HepG2 (cell line): ENCODE data around the gene DOCK4. TPM values are rescaled to one million over a fixed set of nuclear protein-coding genes. Genes with fewer than 3 reads are reported as not detected.
A peak's percentile ranks its signal among the peaks of the same experiment; 100 is the strongest.

Source experiments
- ATAC-seq: fragments of 200-7000 bp; cut with Tn5 transposase; 3 replicates; pipeline ENCODE4 v1.9.1; 2020; ENCODE audit warnings: mild to moderate bottlenecking, moderate library complexity
- BruUV-seq: library from RNA; stranded (reverse); fragments of 400-500 nt; replicated peaks from 2 replicates; lab custom pipeline; 2021; lab: Mats Ljungman, UMichigan
- CTCF ChIA-PET: fragments of 300-600 bp; formaldehyde crosslinking; extraction: SDS; loops from one replicate; lab custom pipeline; 2021; ENCODE audit warnings: low total read pairs, inconsistent platforms, low intra/inter-chr PET ratio; lab: Yijun Ruan, JAX
- POLR2A ChIA-PET: fragments of 350-600 bp; sonication (Branson Sonifier 250); formaldehyde crosslinking; loops from one replicate; lab custom pipeline; 2020; ENCODE audit warnings: antibody characterized with exemption, inconsistent platforms; lab: Yijun Ruan, JAX
- DNase-seq: peaks from one replicate; pipeline ENCODE4 v3.0.0-alpha.2; 2015; ENCODE audit warnings: low spot score
- FAIRE-seq: peaks from 3 replicates; lab custom pipeline; 2011; peaks lifted over from hg19 to GRCh38; lab: Jason Lieb, UNC
- H2AFZ ChIP-seq: one replicate; pipeline ENCODE4 v1.6.1; 2011; ENCODE audit warnings: low read length, inconsistent platforms
- H3K27ac ChIP-seq: fragments of 300-600 bp; 3 replicates; pipeline ENCODE4 v1.8.0; 2011; ENCODE audit warnings: mixed run types, mild to moderate bottlenecking, mixed read lengths, low read length, inconsistent platforms; ENCODE audit not compliant: insufficient read depth; ENCODE audit errors: extremely low read length
- H3K27me3 ChIP-seq, 2 experiments: fragments of 200-600 bp in 1 of 2; 2 replicates in 1 of 2; 3 replicates in 1 of 2; pipeline versions ENCODE4 v1.6.0 to v1.8.0; 2011; ENCODE audit warnings: low read length in 2 of 2, mild to moderate bottlenecking in 2 of 2, moderate library complexity in 2 of 2, inconsistent platforms in 1 of 2; ENCODE audit not compliant: insufficient read depth in 2 of 2, control insufficient read depth in 1 of 2
- H3K36me3 ChIP-seq, 2 experiments: fragments of 200-600 bp in 1 of 2; replicated peaks in 1 of 2; 2 replicates in 1 of 2; 3 replicates in 1 of 2; pipeline versions ENCODE4 v1.5.1 to v1.8.0; 2011; ENCODE audit warnings: low read length in 2 of 2, inconsistent platforms in 1 of 2; ENCODE audit not compliant: insufficient read depth in 2 of 2, control insufficient read depth in 1 of 2
- H3K4me1 ChIP-seq: 2 replicates; pipeline ENCODE4 v1.5.1; 2012; ENCODE audit warnings: low read length, inconsistent platforms; ENCODE audit not compliant: insufficient read depth
- H3K4me2 ChIP-seq: 2 replicates; pipeline ENCODE4 v1.6.0; 2011; ENCODE audit warnings: low read depth, low read length, inconsistent platforms
- H3K4me3 ChIP-seq, 3 experiments: fragments of 200-600 bp in 1 of 3; sonication (generic), shearing (Covaris generic) in 1 of 3; replicated peaks in 1 of 3; 2 replicates each; pipeline ENCODE4 v1.5.1; 2011 to 2016; ENCODE audit warnings: low read length in 3 of 3, inconsistent platforms in 2 of 3, low read depth in 2 of 3, mild to moderate bottlenecking in 2 of 3, control low read depth in 1 of 3, mixed read lengths in 1 of 3; ENCODE audit not compliant: insufficient read depth in 1 of 3
- H3K79me2 ChIP-seq: one replicate; pipeline ENCODE4 v1.6.1; 2011; ENCODE audit warnings: low read length, inconsistent platforms; ENCODE audit not compliant: insufficient read depth
- H3K9ac ChIP-seq: 2 replicates; pipeline ENCODE4 v1.6.0; 2011; ENCODE audit warnings: mild to moderate bottlenecking, low read depth, low read length, inconsistent platforms; ENCODE audit not compliant: insufficient read depth
- H3K9me3 ChIP-seq: 2 replicates; pipeline ENCODE4 v1.5.1; 2012; ENCODE audit warnings: mild to moderate bottlenecking, low read length
- H4K20me1 ChIP-seq: 2 replicates; pipeline ENCODE4 v1.6.0; 2011; ENCODE audit warnings: inconsistent platforms, mild to moderate bottlenecking, low read length, moderate library complexity; ENCODE audit not compliant: insufficient read depth
- AFF4 ChIP-seq: sonication (generic); formaldehyde crosslinking; IDR thresholded peaks from 2 replicates; pipeline ENCODE4 v1.4.0; 2020; ENCODE audit warnings: missing genetic modification reagents
- CHD2 ChIP-seq: IDR thresholded peaks from 2 replicates; pipeline ENCODE4 v1.6.1; 2011; ENCODE audit warnings: low read depth, low read length, improper control_type of control experiment
- ELK4 ChIP-seq: sonication (generic); formaldehyde crosslinking; IDR thresholded peaks from 2 replicates; pipeline ENCODE4 v1.9.0; 2021; ENCODE audit warnings: missing genetic modification reagents, borderline replicate concordance
- FOXA1 ChIP-seq, 2 experiments: fragments of 450-650 bp in 1 of 2; sonication (generic) in 1 of 2; formaldehyde crosslinking in 1 of 2; IDR thresholded peaks; 2 replicates each; pipeline versions ENCODE4 v1.4.0 to v1.6.1; 2016 to 2020; ENCODE audit warnings: missing genetic modification reagents in 1 of 2
- FOXA3 ChIP-seq: IDR thresholded peaks from 2 replicates; pipeline ENCODE4 v1.6.1; 2016; ENCODE audit warnings: missing genetic modification reagents, missing compliant biosample characterization
- MAZ ChIP-seq, 2 experiments: sonication (generic) in 1 of 2; formaldehyde crosslinking in 1 of 2; IDR thresholded peaks; 2 replicates each; pipeline versions ENCODE4 v1.5.0 to v1.6.1; 2012 to 2020; ENCODE audit warnings: low read depth in 2 of 2, mild to moderate bottlenecking in 2 of 2, borderline replicate concordance in 1 of 2, improper control_type of control experiment in 1 of 2, low read length in 1 of 2, missing genetic modification reagents in 1 of 2, moderate library complexity in 1 of 2
- ZNF343 ChIP-seq: sonication (generic); formaldehyde crosslinking; IDR thresholded peaks from 2 replicates; pipeline ENCODE4 v1.4.0; 2020; ENCODE audit warnings: mild to moderate bottlenecking, missing genetic modification reagents
- WGBS: methylation state at CpG from one replicate; pipeline ENCODE4 v1.1.6; 2017; ENCODE audit warnings: low lambda C conversion rate; 5-methylcytosine and 5-hydroxymethylcytosine counted together
- in situ Hi-C: cut with HindIII; loops from 2 replicates; pipeline ENCODE4 v1.10.0; 2017; ENCODE audit warnings: low pct_unique_long_range_greater_than_20kb; ENCODE audit not compliant: extremely low pct_ligation_motif_present
- intact Hi-C: fragments of 100-400 bp; cut with micrococcal nuclease; formaldehyde crosslinking; loops from one replicate; pipeline ENCODE4 v1.10.0; 2022; ENCODE audit not compliant: unreplicated experiment
- polyA plus RNA-seq, 8 experiments: library from polyadenylated mRNA; depleted of rRNA in 3 of 8; stranded (reverse) in 7 of 8; unstranded in 1 of 8; fragments of >200 nt; fragmentation: Illumina TruSeq in 4 of 8; extraction: Trizol in 4 of 8; gene quantifications; 2 replicates each; pipeline versions ENCODE4 v1.2.1 to v1.2.3, GENCODE V29; 2011 to 2016; ENCODE audit warnings: low read depth in 4 of 8, missing spikeins in 1 of 8, mixed read lengths in 1 of 8; ENCODE audit not compliant: insufficient read depth in 1 of 8
- total RNA-seq, 5 experiments: library from RNA; depleted of rRNA; stranded (reverse); fragments of >200 nt; fragmentation: Illumina TruSeq; extraction: Trizol; gene quantifications; 2 replicates each; pipeline ENCODE4 v1.2.3, GENCODE V29; 2016; ENCODE audit warnings: low read depth in 1 of 5
- TF ChIP-seq, protein P1 (sequence below): sonication (generic); formaldehyde crosslinking; IDR thresholded peaks from 2 replicates; pipeline ENCODE4 v1.9.0; 2021; ENCODE audit warnings: missing genetic modification reagents, borderline replicate concordance
- TF ChIP-seq, protein P2 (sequence below): sonication (generic); formaldehyde crosslinking; IDR thresholded peaks from 2 replicates; pipeline ENCODE4 v1.5.0; 2020; ENCODE audit warnings: mild to moderate bottlenecking, missing genetic modification reagents, moderate library complexity

The DOCK4 gene
- total and polyA plus RNA-seq, 2 of the 13 experiments (the other 11 are each of a cell fraction or from before 2014, with no cell fraction given): 13.5 to 17.4 TPM

- in situ Hi-C loops: loop anchor here (25.0 kb wide), 2 partner anchors 399 to 649 kb away; partner anchors contain the start of gene LRRN3
- H3K4me1 ChIP-seq: no peaks in the 10 kb centered on the region
- CTCF ChIA-PET: interaction anchor here (0.8 to 1.9 kb wide), 3 partner anchors 249 to 1891 kb away, joined by 4 to 8 read pairs (median 4); no protein-coding TSS in a partner anchor
- no peaks in the 10 kb centered on the region for H4K20me1 ChIP-seq
- 58% methylated on average over 11 of the region's 11 CpGs for WGBS
- H3K36me3 ChIP-seq: peaks cover 15% of the 10 kb centered on the region in 2 experiments; a peak in 4 of 5 replicates
- ATAC-seq: peak; percentile 71
- no peaks in the 10 kb centered on the region for H3K27me3 ChIP-seq
- no TSS peak for BruUV-seq
- no peak overlapping the region for H2AFZ ChIP-seq
- H3K4me3 ChIP-seq: no peak overlapping the region
- no peak overlapping the region for H3K27ac ChIP-seq
- no peaks in the 10 kb centered on the region for H3K9me3 ChIP-seq
- DNase-seq: peak; percentile 64
- intact Hi-C loops: loop anchor here (1.0 to 5.0 kb wide), 6 partner anchors 92 to 1894 kb away; partner anchors contain the start of gene LRRN3
- H3K4me2 ChIP-seq: no peak overlapping the region
- no peak overlapping the region for H3K9ac ChIP-seq
- POLR2A ChIA-PET: no interaction called here
- H3K79me2 ChIP-seq: no peaks in the 10 kb centered on the region
- peak; percentile 79 for FAIRE-seq
- TF ChIP-seq CHD2 (no peak), MAZ (IDR thresholded peaks at IDR 0.05; ENCODE audit: borderline replicate concordance, low read depth, low read length) (no peak), MAZ (CRISPR knock-in tag; IDR thresholded peaks at IDR 0.05; ENCODE audit: low read depth) (no peak), ELK4 (CRISPR knock-in tag) (no peak), FOXA3 (peak; percentile 50), AFF4 (CRISPR knock-in tag) (no peak), ZNF343 (CRISPR knock-in tag) (no peak), FOXA1 (IDR thresholded peaks at IDR 0.05) (no peak), FOXA1 (CRISPR knock-in tag; IDR thresholded peaks at IDR 0.05) (peak; percentile 37; the same call in 1 of the 2 replicates)
- TF ChIP-seq, protein P1, sequence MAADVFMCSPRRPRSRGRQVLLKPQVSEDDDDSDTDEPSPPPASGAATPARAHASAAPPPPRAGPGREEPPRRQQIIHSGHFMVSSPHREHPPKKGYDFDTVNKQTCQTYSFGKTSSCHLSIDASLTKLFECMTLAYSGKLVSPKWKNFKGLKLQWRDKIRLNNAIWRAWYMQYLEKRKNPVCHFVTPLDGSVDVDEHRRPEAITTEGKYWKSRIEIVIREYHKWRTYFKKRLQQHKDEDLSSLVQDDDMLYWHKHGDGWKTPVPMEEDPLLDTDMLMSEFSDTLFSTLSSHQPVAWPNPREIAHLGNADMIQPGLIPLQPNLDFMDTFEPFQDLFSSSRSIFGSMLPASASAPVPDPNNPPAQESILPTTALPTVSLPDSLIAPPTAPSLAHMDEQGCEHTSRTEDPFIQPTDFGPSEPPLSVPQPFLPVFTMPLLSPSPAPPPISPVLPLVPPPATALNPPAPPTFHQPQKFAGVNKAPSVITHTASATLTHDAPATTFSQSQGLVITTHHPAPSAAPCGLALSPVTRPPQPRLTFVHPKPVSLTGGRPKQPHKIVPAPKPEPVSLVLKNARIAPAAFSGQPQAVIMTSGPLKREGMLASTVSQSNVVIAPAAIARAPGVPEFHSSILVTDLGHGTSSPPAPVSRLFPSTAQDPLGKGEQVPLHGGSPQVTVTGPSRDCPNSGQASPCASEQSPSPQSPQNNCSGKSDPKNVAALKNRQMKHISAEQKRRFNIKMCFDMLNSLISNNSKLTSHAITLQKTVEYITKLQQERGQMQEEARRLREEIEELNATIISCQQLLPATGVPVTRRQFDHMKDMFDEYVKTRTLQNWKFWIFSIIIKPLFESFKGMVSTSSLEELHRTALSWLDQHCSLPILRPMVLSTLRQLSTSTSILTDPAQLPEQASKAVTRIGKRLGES (CRISPR knock-in tag): no peak
- TF ChIP-seq, protein P2, sequence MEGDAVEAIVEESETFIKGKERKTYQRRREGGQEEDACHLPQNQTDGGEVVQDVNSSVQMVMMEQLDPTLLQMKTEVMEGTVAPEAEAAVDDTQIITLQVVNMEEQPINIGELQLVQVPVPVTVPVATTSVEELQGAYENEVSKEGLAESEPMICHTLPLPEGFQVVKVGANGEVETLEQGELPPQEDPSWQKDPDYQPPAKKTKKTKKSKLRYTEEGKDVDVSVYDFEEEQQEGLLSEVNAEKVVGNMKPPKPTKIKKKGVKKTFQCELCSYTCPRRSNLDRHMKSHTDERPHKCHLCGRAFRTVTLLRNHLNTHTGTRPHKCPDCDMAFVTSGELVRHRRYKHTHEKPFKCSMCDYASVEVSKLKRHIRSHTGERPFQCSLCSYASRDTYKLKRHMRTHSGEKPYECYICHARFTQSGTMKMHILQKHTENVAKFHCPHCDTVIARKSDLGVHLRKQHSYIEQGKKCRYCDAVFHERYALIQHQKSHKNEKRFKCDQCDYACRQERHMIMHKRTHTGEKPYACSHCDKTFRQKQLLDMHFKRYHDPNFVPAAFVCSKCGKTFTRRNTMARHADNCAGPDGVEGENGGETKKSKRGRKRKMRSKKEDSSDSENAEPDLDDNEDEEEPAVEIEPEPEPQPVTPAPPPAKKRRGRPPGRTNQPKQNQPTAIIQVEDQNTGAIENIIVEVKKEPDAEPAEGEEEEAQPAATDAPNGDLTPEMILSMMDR: peak; percentile 87
These were observed 470.3 kb downstream of the DOCK4 start for GRCh38 chr7:111735661-111736551.
